HEK293 (cell line): ENCODE results near the gene HRC.

ENCODE experiments used
- BCL11A ChIP-seq: fragments of 450-650 bp; formaldehyde crosslinking; IDR thresholded peaks from 2 replicates; pipeline ENCODE4 v1.5.1; 2016; ENCODE audit warnings: low read depth, missing biosample characterization, missing genetic modification characterization
- KLF8 ChIP-seq: fragments of 450-650 bp; formaldehyde crosslinking; IDR thresholded peaks from 2 replicates; pipeline ENCODE4 v1.5.1; 2016; ENCODE audit warnings: missing biosample characterization, missing genetic modification characterization
- PRDM1 ChIP-seq: fragments of 450-650 bp; formaldehyde crosslinking; IDR thresholded peaks from 2 replicates; pipeline ENCODE4; 2016; ENCODE audit warnings: missing biosample characterization, missing genetic modification characterization
- SALL2 ChIP-seq: fragments of 450-650 bp; formaldehyde crosslinking; IDR thresholded peaks from 2 replicates; pipeline ENCODE4 v1.5.0; 2017; ENCODE audit warnings: missing biosample characterization, mild to moderate bottlenecking, missing genetic modification characterization, borderline replicate concordance
- SP7 ChIP-seq: fragments of 450-650 bp; formaldehyde crosslinking; IDR thresholded peaks from 2 replicates; pipeline ENCODE4 v1.5.1; 2016; ENCODE audit warnings: missing biosample characterization, missing genetic modification characterization
- YY2 ChIP-seq: fragments of 450-650 bp; formaldehyde crosslinking; IDR thresholded peaks from 2 replicates; pipeline ENCODE4 v1.5.1; 2016; ENCODE audit warnings: missing biosample characterization, missing genetic modification characterization
- ZBTB48 ChIP-seq: fragments of 450-650 bp; formaldehyde crosslinking; IDR thresholded peaks from 2 replicates; pipeline ENCODE4 v1.5.1; 2016; ENCODE audit warnings: missing biosample characterization, missing genetic modification characterization
- ZBTB8A ChIP-seq: fragments of 450-650 bp; formaldehyde crosslinking; IDR thresholded peaks from 2 replicates; pipeline ENCODE4 v1.5.1; 2016; ENCODE audit warnings: missing biosample characterization, missing genetic modification characterization
- ZNF132 ChIP-seq: fragments of 450-650 bp; formaldehyde crosslinking; IDR thresholded peaks from 2 replicates; pipeline ENCODE4 v1.5.1; 2017; ENCODE audit warnings: missing biosample characterization, missing genetic modification characterization, borderline replicate concordance
- ZNF391 ChIP-seq: fragments of 450-650 bp; formaldehyde crosslinking; IDR thresholded peaks from 2 replicates; pipeline ENCODE4 v1.5.1; 2016; ENCODE audit warnings: low read depth, missing biosample characterization, missing genetic modification characterization, borderline replicate concordance
- ZNF423 ChIP-seq: fragments of 450-650 bp; formaldehyde crosslinking; IDR thresholded peaks from 2 replicates; pipeline ENCODE4 v1.5.1; 2016; ENCODE audit warnings: missing biosample characterization, missing genetic modification characterization
- ZNF510 ChIP-seq: fragments of 450-650 bp; formaldehyde crosslinking; IDR thresholded peaks from 2 replicates; pipeline ENCODE4 v1.5.1; 2018; ENCODE audit warnings: mild to moderate bottlenecking, missing genetic modification characterization, missing biosample characterization; ENCODE audit not compliant: insufficient replicate concordance
- ZNF514 ChIP-seq: fragments of 450-650 bp; formaldehyde crosslinking; IDR thresholded peaks from 2 replicates; pipeline ENCODE4 v1.5.1; 2016; ENCODE audit warnings: missing biosample characterization, missing genetic modification characterization
- ZNF521 ChIP-seq: fragments of 450-650 bp; formaldehyde crosslinking; IDR thresholded peaks from 2 replicates; pipeline ENCODE4 v1.5.1; 2017; ENCODE audit warnings: missing biosample characterization, mild to moderate bottlenecking, missing genetic modification characterization
- ZNF548 ChIP-seq: fragments of 450-650 bp; formaldehyde crosslinking; IDR thresholded peaks from 2 replicates; pipeline ENCODE4 v1.5.1; 2016; ENCODE audit warnings: missing biosample characterization, missing genetic modification characterization
- ZNF76 ChIP-seq: fragments of 450-650 bp; formaldehyde crosslinking; IDR thresholded peaks from 2 replicates; pipeline ENCODE4; 2016; ENCODE audit warnings: low read depth, missing biosample characterization, missing genetic modification characterization, borderline replicate concordance
- ZNF776 ChIP-seq: fragments of 450-650 bp; formaldehyde crosslinking; IDR thresholded peaks from 2 replicates; pipeline ENCODE4 v1.5.0; 2017; ENCODE audit warnings: missing biosample characterization, missing genetic modification characterization, borderline replicate concordance
- TF ChIP-seq, protein P1 (sequence below): fragments of 450-650 bp; formaldehyde crosslinking; IDR thresholded peaks from 2 replicates; pipeline ENCODE4 v1.5.1; 2016; ENCODE audit warnings: missing biosample characterization, missing genetic modification characterization
- TF ChIP-seq, protein P2 (sequence below): fragments of 450-650 bp; formaldehyde crosslinking; IDR thresholded peaks from 2 replicates; pipeline ENCODE4 v1.5.1; 2016; ENCODE audit warnings: missing biosample characterization, missing genetic modification characterization, low read depth
- TF ChIP-seq, protein P3 (sequence below): fragments of 450-650 bp; formaldehyde crosslinking; IDR thresholded peaks from 2 replicates; pipeline ENCODE4 v1.5.1; 2016; ENCODE audit warnings: missing biosample characterization, missing genetic modification characterization
- TF ChIP-seq, protein P4 (sequence below): fragments of 450-650 bp; formaldehyde crosslinking; IDR thresholded peaks from 2 replicates; pipeline ENCODE4 v1.5.1; 2017; ENCODE audit warnings: missing biosample characterization, missing genetic modification characterization
- TF ChIP-seq, protein P5 (sequence below): fragments of 450-650 bp; formaldehyde crosslinking; conservative IDR thresholded peaks from 2 replicates; pipeline ENCODE4 v1.5.1; 2016; ENCODE audit warnings: low read depth, missing biosample characterization, missing genetic modification characterization
- TF ChIP-seq, protein P6 (sequence below): fragments of 450-650 bp; formaldehyde crosslinking; IDR thresholded peaks from 2 replicates; pipeline ENCODE4 v1.5.1; 2017; ENCODE audit warnings: missing biosample characterization, mild to moderate bottlenecking, missing genetic modification characterization, moderate library complexity
- TF ChIP-seq, protein P7 (sequence below): fragments of 450-650 bp; formaldehyde crosslinking; IDR thresholded peaks from 2 replicates; pipeline ENCODE4 v1.5.1; 2016; ENCODE audit warnings: missing biosample characterization, missing genetic modification characterization

Gene HRC

DNA sequence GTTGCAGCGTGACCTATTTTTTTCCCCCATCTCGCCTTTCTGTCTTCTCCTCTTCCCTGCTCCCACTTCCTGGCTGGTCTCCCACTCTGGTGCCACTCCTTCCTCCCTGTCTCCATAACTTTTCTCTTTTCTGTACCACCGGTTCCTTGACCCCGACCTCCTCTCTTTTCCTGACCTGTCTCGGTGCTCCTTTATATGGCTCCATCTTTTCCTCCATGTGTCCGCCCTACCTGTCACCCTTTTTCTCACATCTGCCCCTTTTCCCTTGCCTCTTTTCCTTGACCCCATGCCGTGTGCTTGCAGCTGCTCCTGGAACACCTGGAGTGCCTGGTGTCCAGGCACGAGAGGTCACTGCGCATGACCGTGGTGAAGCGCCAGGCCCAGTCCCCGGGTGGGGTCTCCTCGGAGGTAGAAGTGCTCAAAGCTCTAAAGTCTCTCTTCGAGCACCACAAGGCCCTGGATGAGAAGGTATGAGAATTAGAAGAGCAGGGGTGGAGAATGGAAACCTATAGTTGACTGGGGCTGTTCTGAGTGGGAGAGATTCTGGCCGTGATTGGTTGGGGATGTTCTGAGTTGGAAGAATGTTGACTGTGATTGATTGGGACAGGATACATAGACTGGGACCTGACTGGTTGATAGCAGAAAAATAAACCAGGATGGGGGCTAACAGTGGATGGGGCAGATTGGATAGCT, 26.5 kb downstream of the HRC start (continued):
- TF ChIP-seq ZNF510 (tag by site-specific recombination) (no peak), ZNF514 (tag by site-specific recombination) (no peak), ZNF132 (tag by site-specific recombination) (no peak), ZNF548 (tag by site-specific recombination) (no peak), ZBTB8A (tag by site-specific recombination) (no peak), ZBTB48 (tag by site-specific recombination) (no peak), SALL2 (tag by site-specific recombination) (no peak), KLF8 (tag by site-specific recombination) (peak; percentile 7; the same call in 1 of the 2 replicates), ZNF423 (tag by site-specific recombination) (no peak), ZNF76 (tag by site-specific recombination) (0 out of 2 replicates have a peak, but pooled peaks have one; percentile 38), ZNF776 (tag by site-specific recombination) (no peak), SP7 (no peak), BCL11A (tag by site-specific recombination) (no peak), ZNF521 (tag by site-specific recombination) (no peak), ZNF391 (no peak), PRDM1 (tag by site-specific recombination) (no peak), YY2 (tag by site-specific recombination) (peak; percentile 57; the same call in 1 of the 2 replicates)
- TF ChIP-seq, protein P1, sequence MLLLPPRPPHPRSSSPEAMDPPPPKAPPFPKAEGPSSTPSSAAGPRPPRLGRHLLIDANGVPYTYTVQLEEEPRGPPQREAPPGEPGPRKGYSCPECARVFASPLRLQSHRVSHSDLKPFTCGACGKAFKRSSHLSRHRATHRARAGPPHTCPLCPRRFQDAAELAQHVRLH (tag by site-specific recombination) = no peak
- TF ChIP-seq, protein P2, sequence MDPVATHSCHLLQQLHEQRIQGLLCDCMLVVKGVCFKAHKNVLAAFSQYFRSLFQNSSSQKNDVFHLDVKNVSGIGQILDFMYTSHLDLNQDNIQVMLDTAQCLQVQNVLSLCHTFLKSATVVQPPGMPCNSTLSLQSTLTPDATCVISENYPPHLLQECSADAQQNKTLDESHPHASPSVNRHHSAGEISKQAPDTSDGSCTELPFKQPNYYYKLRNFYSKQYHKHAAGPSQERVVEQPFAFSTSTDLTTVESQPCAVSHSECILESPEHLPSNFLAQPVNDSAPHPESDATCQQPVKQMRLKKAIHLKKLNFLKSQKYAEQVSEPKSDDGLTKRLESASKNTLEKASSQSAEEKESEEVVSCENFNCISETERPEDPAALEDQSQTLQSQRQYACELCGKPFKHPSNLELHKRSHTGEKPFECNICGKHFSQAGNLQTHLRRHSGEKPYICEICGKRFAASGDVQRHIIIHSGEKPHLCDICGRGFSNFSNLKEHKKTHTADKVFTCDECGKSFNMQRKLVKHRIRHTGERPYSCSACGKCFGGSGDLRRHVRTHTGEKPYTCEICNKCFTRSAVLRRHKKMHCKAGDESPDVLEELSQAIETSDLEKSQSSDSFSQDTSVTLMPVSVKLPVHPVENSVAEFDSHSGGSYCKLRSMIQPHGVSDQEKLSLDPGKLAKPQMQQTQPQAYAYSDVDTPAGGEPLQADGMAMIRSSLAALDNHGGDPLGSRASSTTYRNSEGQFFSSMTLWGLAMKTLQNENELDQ = no peak
- TF ChIP-seq, protein P3, sequence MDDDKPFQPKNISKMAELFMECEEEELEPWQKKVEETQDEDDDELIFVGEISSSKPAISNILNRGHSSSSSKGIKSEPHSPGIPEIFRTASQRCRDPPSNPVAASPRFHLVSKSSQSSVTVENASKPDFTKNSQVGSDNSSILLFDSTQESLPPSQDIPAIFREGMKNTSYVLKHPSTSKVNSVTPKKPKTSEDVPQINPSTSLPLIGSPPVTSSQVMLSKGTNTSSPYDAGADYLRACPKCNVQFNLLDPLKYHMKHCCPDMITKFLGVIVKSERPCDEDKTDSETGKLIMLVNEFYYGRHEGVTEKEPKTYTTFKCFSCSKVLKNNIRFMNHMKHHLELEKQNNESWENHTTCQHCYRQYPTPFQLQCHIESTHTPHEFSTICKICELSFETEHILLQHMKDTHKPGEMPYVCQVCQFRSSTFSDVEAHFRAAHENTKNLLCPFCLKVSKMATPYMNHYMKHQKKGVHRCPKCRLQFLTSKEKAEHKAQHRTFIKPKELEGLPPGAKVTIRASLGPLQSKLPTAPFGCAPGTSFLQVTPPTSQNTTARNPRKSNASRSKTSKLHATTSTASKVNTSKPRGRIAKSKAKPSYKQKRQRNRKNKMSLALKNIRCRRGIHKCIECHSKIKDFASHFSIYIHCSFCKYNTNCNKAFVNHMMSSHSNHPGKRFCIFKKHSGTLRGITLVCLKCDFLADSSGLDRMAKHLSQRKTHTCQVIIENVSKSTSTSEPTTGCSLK = no peak
- TF ChIP-seq, protein P4, sequence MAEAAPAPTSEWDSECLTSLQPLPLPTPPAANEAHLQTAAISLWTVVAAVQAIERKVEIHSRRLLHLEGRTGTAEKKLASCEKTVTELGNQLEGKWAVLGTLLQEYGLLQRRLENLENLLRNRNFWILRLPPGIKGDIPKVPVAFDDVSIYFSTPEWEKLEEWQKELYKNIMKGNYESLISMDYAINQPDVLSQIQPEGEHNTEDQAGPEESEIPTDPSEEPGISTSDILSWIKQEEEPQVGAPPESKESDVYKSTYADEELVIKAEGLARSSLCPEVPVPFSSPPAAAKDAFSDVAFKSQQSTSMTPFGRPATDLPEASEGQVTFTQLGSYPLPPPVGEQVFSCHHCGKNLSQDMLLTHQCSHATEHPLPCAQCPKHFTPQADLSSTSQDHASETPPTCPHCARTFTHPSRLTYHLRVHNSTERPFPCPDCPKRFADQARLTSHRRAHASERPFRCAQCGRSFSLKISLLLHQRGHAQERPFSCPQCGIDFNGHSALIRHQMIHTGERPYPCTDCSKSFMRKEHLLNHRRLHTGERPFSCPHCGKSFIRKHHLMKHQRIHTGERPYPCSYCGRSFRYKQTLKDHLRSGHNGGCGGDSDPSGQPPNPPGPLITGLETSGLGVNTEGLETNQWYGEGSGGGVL = no peak
- TF ChIP-seq, protein P5, sequence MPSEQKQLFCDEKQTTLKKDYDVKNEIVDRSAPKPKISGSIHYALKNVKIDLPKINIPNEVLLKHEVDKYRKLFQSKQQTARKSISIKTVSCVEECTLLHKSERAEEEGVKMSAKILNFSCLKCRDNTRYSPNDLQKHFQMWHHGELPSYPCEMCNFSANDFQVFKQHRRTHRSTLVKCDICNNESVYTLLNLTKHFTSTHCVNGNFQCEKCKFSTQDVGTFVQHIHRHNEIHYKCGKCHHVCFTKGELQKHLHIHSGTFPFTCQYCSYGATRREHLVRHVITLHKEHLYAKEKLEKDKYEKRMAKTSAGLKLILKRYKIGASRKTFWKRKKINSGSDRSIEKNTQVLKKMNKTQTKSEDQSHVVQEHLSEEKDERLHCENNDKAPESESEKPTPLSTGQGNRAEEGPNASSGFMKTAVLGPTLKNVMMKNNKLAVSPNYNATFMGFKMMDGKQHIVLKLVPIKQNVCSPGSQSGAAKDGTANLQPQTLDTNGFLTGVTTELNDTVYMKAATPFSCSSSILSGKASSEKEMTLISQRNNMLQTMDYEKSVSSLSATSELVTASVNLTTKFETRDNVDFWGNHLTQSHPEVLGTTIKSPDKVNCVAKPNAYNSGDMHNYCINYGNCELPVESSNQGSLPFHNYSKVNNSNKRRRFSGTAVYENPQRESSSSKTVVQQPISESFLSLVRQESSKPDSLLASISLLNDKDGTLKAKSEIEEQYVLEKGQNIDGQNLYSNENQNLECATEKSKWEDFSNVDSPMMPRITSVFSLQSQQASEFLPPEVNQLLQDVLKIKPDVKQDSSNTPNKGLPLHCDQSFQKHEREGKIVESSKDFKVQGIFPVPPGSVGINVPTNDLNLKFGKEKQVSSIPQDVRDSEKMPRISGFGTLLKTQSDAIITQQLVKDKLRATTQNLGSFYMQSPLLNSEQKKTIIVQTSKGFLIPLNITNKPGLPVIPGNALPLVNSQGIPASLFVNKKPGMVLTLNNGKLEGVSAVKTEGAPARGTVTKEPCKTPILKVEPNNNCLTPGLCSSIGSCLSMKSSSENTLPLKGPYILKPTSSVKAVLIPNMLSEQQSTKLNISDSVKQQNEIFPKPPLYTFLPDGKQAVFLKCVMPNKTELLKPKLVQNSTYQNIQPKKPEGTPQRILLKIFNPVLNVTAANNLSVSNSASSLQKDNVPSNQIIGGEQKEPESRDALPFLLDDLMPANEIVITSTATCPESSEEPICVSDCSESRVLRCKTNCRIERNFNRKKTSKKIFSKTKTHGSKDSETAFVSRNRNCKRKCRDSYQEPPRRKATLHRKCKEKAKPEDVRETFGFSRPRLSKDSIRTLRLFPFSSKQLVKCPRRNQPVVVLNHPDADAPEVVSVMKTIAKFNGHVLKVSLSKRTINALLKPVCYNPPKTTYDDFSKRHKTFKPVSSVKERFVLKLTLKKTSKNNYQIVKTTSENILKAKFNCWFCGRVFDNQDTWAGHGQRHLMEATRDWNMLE (tag by site-specific recombination) = no peak
- TF ChIP-seq, protein P6, sequence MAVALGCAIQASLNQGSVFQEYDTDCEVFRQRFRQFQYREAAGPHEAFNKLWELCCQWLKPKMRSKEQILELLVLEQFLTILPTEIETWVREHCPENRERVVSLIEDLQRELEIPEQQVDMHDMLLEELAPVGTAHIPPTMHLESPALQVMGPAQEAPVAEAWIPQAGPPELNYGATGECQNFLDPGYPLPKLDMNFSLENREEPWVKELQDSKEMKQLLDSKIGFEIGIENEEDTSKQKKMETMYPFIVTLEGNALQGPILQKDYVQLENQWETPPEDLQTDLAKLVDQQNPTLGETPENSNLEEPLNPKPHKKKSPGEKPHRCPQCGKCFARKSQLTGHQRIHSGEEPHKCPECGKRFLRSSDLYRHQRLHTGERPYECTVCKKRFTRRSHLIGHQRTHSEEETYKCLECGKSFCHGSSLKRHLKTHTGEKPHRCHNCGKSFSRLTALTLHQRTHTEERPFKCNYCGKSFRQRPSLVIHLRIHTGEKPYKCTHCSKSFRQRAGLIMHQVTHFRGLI (tag by site-specific recombination) = no peak
- TF ChIP-seq, protein P7, sequence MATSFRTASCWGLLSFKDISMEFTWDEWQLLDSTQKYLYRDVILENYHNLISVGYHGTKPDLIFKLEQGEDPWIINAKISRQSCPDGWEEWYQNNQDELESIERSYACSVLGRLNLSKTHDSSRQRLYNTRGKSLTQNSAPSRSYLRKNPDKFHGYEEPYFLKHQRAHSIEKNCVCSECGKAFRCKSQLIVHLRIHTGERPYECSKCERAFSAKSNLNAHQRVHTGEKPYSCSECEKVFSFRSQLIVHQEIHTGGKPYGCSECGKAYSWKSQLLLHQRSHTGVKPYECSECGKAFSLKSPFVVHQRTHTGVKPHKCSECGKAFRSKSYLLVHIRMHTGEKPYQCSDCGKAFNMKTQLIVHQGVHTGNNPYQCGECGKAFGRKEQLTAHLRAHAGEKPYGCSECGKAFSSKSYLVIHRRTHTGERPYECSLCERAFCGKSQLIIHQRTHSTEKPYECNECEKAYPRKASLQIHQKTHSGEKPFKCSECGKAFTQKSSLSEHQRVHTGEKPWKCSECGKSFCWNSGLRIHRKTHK = no peak
